ENCODE measurements around the gene RSRC2. TPM values are rescaled to one million over a fixed set of nuclear protein-coding genes. Genes with fewer than 3 reads are reported as not detected.
"Not testable (repeated sequence)": the region's sequence is repeated elsewhere in the genome, so short reads cannot be mapped to it uniquely, and the experiment has no call there.

RSRC2 gene
- total RNA-seq, 1 experiment from 2014 or later, result 64.5 TPM

- POLR2A ChIA-PET (ENCODE audit: unreplicated experiment), result interaction anchor here (0.5 to 0.6 kb wide), 2 partner anchors 56 to 229 kb away, joined by 3 to 4 read pairs; no protein-coding TSS in a partner anchor
- intact Hi-C loops (cut with micrococcal nuclease; ENCODE audit: unreplicated experiment), result no loop called here
- Histone ChIP-seq H3K4me1 (replicated peaks; ENCODE audit: insufficient read depth) (peaks cover 4% of the 10 kb centered on the region; the same call in 1 of the 2 replicates), H3K27ac (no peak overlapping the region), H2AFZ (no peak overlapping the region), H3F3A (ENCODE audit: insufficient read depth, low read depth) (peaks cover 37% of the 10 kb centered on the region), H3K9me3 (ENCODE audit: insufficient read depth, low read depth) (no peaks in the 10 kb centered on the region), H3K36me3 (ENCODE audit: low read depth) (peaks cover 13% of the 10 kb centered on the region; the same call in 1 of the 2 replicates), H3K4me2 (no peak overlapping the region), H4K20me1 (ENCODE audit: insufficient read depth) (no peaks in the 10 kb centered on the region), H3K27me3 (ENCODE audit: insufficient read depth, low read depth) (no peaks in the 10 kb centered on the region), H3K79me2 (ENCODE audit: low read depth) (no peaks in the 10 kb centered on the region), H3K9me2 (ENCODE audit: insufficient read depth) (no peaks in the 10 kb centered on the region), H3K4me3 (no peak overlapping the region)
- TSS peak; percentile 25 for BruUV-seq (replicated peaks)
- DNase-seq, result no peak
- CTCF ChIA-PET, result interaction anchor here (0.5 kb wide), 1 partner anchor 125 kb away, joined by 10 read pairs; no protein-coding TSS in a partner anchor
- no peak for TF ChIP-seq EZH2 (IDR thresholded peaks at IDR 0.05; ENCODE audit: low read depth)
- TF ChIP-seq CTCF (conservative IDR thresholded peaks at IDR 0.05), result no peak
Measured at GRCh38 chr12:122473543-122474323, 53.0 kb downstream of the RSRC2 start.

- Histone ChIP-seq H4K20me1 (ENCODE audit: insufficient read depth) (no peaks in the 10 kb centered on the region), H3K4me1 (replicated peaks; ENCODE audit: insufficient read depth) (peaks cover 18% of the 10 kb centered on the region), H3K4me2 (no peak overlapping the region), H3K9me3 (ENCODE audit: insufficient read depth, low read depth) (no peaks in the 10 kb centered on the region), H3K4me3 (no peak overlapping the region), H3K27ac (peak overlapping the region; percentile 56), H3K79me2 (ENCODE audit: low read depth) (no peaks in the 10 kb centered on the region), H3K9me2 (ENCODE audit: insufficient read depth) (no peaks in the 10 kb centered on the region), H2AFZ (no peak overlapping the region), H3K36me3 (ENCODE audit: low read depth) (0 out of 2 replicates have a peak, but pooled peaks cover 8% of the 10 kb centered on the region), H3K27me3 (ENCODE audit: insufficient read depth, low read depth) (no peaks in the 10 kb centered on the region), H3F3A (ENCODE audit: insufficient read depth, low read depth) (peaks cover 52% of the 10 kb centered on the region)
- intact Hi-C loops (cut with micrococcal nuclease; ENCODE audit: unreplicated experiment), result loop anchor here (1.0 kb wide), 3 partner anchors 48 to 135 kb away; no protein-coding TSS in a partner anchor
- no TSS peak for BruUV-seq (replicated peaks)
- peak in 1 of 2 experiments; percentile 54 for DNase-seq
- TF ChIP-seq CTCF (conservative IDR thresholded peaks at IDR 0.05) (peak; percentile 86), EZH2 (IDR thresholded peaks at IDR 0.05; ENCODE audit: low read depth) (no peak)
- POLR2A ChIA-PET (ENCODE audit: unreplicated experiment), result interaction anchor here (0.6 to 1.3 kb wide), 6 partner anchors 21 to 76 kb away, joined by 3 to 18 read pairs (median 6); no protein-coding TSS in a partner anchor
- CTCF ChIA-PET, result interaction anchor here (0.6 to 2.2 kb wide), 5 partner anchors 12 to 135 kb away, joined by 4 to 35 read pairs (median 8); partner anchors contain the start of gene ZCCHC8
Measured at GRCh38 chr12:122471324-122472226, 55.2 kb downstream of the RSRC2 start.

- DNase-seq; H3K27ac ChIP-seq; H3K27me3 ChIP-seq (ENCODE audit: insufficient read depth, low read depth); H3K9me2 ChIP-seq (ENCODE audit: insufficient read depth); BruUV-seq (replicated peaks); H3K79me2 ChIP-seq (ENCODE audit: low read depth); H4K20me1 ChIP-seq (ENCODE audit: insufficient read depth); H3K4me2 ChIP-seq; H3K4me3 ChIP-seq; POLR2A ChIA-PET (ENCODE audit: unreplicated experiment); intact Hi-C loops (cut with micrococcal nuclease; ENCODE audit: unreplicated experiment); H3K36me3 ChIP-seq (ENCODE audit: low read depth); H2AFZ ChIP-seq; H3K9me3 ChIP-seq (ENCODE audit: insufficient read depth, low read depth): not testable (repeated sequence)
- Histone ChIP-seq H3K4me1 (replicated peaks; ENCODE audit: insufficient read depth) (peaks cover 21% of the 10 kb centered on the region), H3F3A (ENCODE audit: insufficient read depth, low read depth) (peaks cover 59% of the 10 kb centered on the region)
- CTCF ChIA-PET, result interaction anchor here (0.7 to 2.2 kb wide), 2 partner anchors 41 to 71 kb away, joined by 11 to 35 read pairs; no protein-coding TSS in a partner anchor
Measured at GRCh38 chr12:122470576-122470975, 56.2 kb downstream of the RSRC2 start.

- DNase-seq; H3K9me3 ChIP-seq (ENCODE audit: insufficient read depth, low read depth); H3K4me3 ChIP-seq; H3K36me3 ChIP-seq (ENCODE audit: low read depth); intact Hi-C loops (cut with micrococcal nuclease; ENCODE audit: unreplicated experiment); BruUV-seq (replicated peaks); H3K79me2 ChIP-seq (ENCODE audit: low read depth); H3K9me2 ChIP-seq (ENCODE audit: insufficient read depth); H3K27me3 ChIP-seq (ENCODE audit: insufficient read depth, low read depth); H2AFZ ChIP-seq; H3K4me2 ChIP-seq; H4K20me1 ChIP-seq (ENCODE audit: insufficient read depth); H3K27ac ChIP-seq: not testable (repeated sequence)
- H3F3A ChIP-seq (ENCODE audit: insufficient read depth, low read depth), result peaks cover 67% of the 10 kb centered on the region
- POLR2A ChIA-PET (ENCODE audit: unreplicated experiment), result interaction anchor here (0.6 kb wide), 1 partner anchor 71 kb away, joined by 6 read pairs; no protein-coding TSS in a partner anchor
- CTCF ChIA-PET, result interaction anchor here (0.6 kb wide), 1 partner anchor 287 kb away, joined by 3 read pairs; the partner anchor contains the start of gene LRRC43
- H3K4me1 ChIP-seq (replicated peaks; ENCODE audit: insufficient read depth), result peaks cover 25% of the 10 kb centered on the region
Measured at GRCh38 chr12:122469856-122470255, 56.9 kb downstream of the RSRC2 start.
